ENCODE data around the gene DPP10. TPM values are rescaled to one million over a fixed set of nuclear protein-coding genes. Genes with fewer than 3 reads are reported as not detected.
"Not testable (repeated sequence)": the region's sequence is repeated elsewhere in the genome, so short reads cannot be mapped to it uniquely, and the experiment has no call there.

DPP10 gene
- polyA plus RNA-seq, 4 donors, result 11.5 to 24.1 (median 15.6) TPM

- no peak for DNase-seq (ENCODE audit: low read depth in 4 of 4, low spot score in 3 of 4)
These were observed 258.0 kb downstream of the DPP10 start for GRCh38 chr2:114700440-114700839.

- no peak for DNase-seq (ENCODE audit: low read depth in 4 of 4, low spot score in 3 of 4)
These were observed 267.8 kb downstream of the DPP10 start for GRCh38 chr2:114709936-114710850.

GRCh38 chr2:114714313-114714712 is 271.9 kb downstream of the DPP10 start:
- no peak for DNase-seq (ENCODE audit: low read depth in 4 of 4, low spot score in 3 of 4)

GRCh38 chr2:114717049-114717448 is 274.6 kb downstream of the DPP10 start:
- no peak for DNase-seq (ENCODE audit: low read depth in 4 of 4, low spot score in 3 of 4)

- DNase-seq (ENCODE audit: low read depth in 4 of 4, low spot score in 3 of 4), result no peak
These were observed 282.0 kb downstream of the DPP10 start for GRCh38 chr2:114724454-114724853.

GRCh38 chr2:114727012-114727411 is 284.6 kb downstream of the DPP10 start:
- no peak for DNase-seq (ENCODE audit: low read depth in 4 of 4, low spot score in 3 of 4)

- DNase-seq (ENCODE audit: low read depth in 4 of 4, low spot score in 3 of 4), result no peak
These were observed 285.9 kb downstream of the DPP10 start for GRCh38 chr2:114728372-114728771.

- peak in 1 of 4 donors; percentile 6 for DNase-seq (ENCODE audit: low read depth in 4 of 4, low spot score in 3 of 4)
These were observed 286.6 kb downstream of the DPP10 start for GRCh38 chr2:114729026-114729425.

- no peak for DNase-seq (ENCODE audit: low read depth in 4 of 4, low spot score in 3 of 4)
These were observed 292.7 kb downstream of the DPP10 start for GRCh38 chr2:114735126-114735525.

- DNase-seq (ENCODE audit: low read depth in 4 of 4, low spot score in 3 of 4), result no peak
These were observed 299.8 kb downstream of the DPP10 start for GRCh38 chr2:114742245-114742644.

- no peak for DNase-seq (ENCODE audit: low read depth in 4 of 4, low spot score in 3 of 4)
These were observed 303.3 kb downstream of the DPP10 start for GRCh38 chr2:114745700-114746099.

- not testable (repeated sequence) for DNase-seq (ENCODE audit: low read depth in 4 of 4, low spot score in 3 of 4)
These were observed 305.7 kb downstream of the DPP10 start for GRCh38 chr2:114748175-114748574.

- no peak for DNase-seq (ENCODE audit: low read depth in 4 of 4, low spot score in 3 of 4)
These were observed 310.0 kb downstream of the DPP10 start for GRCh38 chr2:114752425-114752824.

- no peak for DNase-seq (ENCODE audit: low read depth in 4 of 4, low spot score in 3 of 4)
These were observed 310.7 kb downstream of the DPP10 start for GRCh38 chr2:114753145-114753544.

- no peak for DNase-seq (ENCODE audit: low read depth in 4 of 4, low spot score in 3 of 4)
These were observed 312.6 kb downstream of the DPP10 start for GRCh38 chr2:114754907-114755563.

GRCh38 chr2:114762376-114762775 is 319.9 kb downstream of the DPP10 start:
- no peak for DNase-seq (ENCODE audit: low read depth in 4 of 4, low spot score in 3 of 4)

GRCh38 chr2:114762986-114763385 is 320.5 kb downstream of the DPP10 start:
- DNase-seq (ENCODE audit: low read depth in 4 of 4, low spot score in 3 of 4), result no peak

GRCh38 chr2:114769110-114769509 is 326.7 kb downstream of the DPP10 start:
- DNase-seq (ENCODE audit: low read depth in 4 of 4, low spot score in 3 of 4), result no peak

GRCh38 chr2:114769991-114770390 is 327.6 kb downstream of the DPP10 start:
- no peak for DNase-seq (ENCODE audit: low read depth in 4 of 4, low spot score in 3 of 4)

GRCh38 chr2:114784046-114784445 is 341.6 kb downstream of the DPP10 start:
- DNase-seq (ENCODE audit: low read depth in 4 of 4, low spot score in 3 of 4), result no peak

- DNase-seq (ENCODE audit: low read depth in 4 of 4, low spot score in 3 of 4), result no peak
These were observed 342.6 kb downstream of the DPP10 start for GRCh38 chr2:114784890-114785583.
